Umbilical cord (tissue), 2 donors: ENCODE results near the gene CAST. TPM values are rescaled to one million over a fixed set of nuclear protein-coding genes. Genes with fewer than 3 reads are reported as not detected.
"Not testable (repeated sequence)": the region's sequence is repeated elsewhere in the genome, so short reads cannot be mapped to it uniquely, and the experiment has no call there.

Source experiments
- DNase-seq: peaks from one replicate; pipeline ENCODE4 v3.0.0-alpha.2; 2015; ENCODE audit warnings: low spot score
- total RNA-seq: library from RNA; depleted of rRNA; stranded (reverse); fragments of >200 nt; gene quantifications from one replicate; pipeline ENCODE4 v1.2.3, GENCODE V29; 2014; ENCODE audit warnings: low replicate concordance; ENCODE audit not compliant: insufficient read depth

CAST gene
- total RNA-seq, 1 donor from 2014 or later: 158 TPM

DNA sequence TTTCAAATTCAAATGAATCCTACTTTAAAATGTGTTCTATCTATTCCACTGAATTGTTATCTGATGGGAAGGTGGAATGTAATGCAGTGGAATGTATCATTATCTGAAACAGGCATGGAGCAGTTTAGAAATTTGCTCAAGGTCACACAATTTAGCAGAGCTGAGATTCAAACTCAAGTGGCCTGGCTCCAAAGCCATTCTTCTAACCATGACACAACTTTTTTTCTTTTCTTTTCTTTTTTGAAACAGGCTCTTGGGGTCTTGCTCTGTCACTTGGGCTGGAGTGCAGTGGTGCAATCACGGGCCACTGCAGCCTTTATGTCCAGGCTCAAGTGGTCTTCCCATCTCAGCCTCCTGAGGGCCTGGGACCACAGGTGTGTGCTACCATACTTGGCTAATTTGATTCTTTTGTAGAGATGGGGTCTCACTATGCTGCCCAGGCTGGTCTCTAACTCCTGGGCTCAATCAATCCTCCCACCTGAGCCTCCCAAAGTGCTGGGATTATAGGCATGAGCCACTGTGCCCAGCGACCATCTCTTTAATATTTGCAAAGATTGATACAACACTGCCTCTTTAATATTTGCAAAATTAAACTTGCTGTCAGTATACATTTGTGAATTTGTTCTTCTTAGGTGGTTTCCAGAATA is 50.0 kb downstream of the CAST start:
- DNase-seq: no peak

DNA sequence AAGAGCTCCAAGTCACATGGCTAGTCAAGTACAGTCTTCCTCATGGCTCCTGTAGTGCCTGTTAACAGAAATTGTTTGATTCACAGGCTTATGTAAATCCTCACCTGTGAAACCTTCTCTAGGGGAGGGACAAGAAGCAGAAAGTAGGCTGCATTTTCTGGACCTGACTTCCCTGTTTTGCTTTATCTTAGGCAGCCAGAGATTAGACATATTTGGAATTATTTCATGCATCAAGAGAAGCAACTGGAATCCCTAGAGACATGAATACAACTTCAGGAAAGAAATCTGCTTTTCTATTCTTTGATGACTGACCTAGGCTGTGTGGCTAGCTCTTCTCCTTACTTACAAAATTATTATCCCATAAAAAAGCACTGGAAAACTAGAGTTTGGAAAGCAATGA is 52.3 kb downstream of the CAST start:
- DNase-seq: peak; percentile 24

- DNase-seq: peak; percentile 65
These were observed 52.8 kb downstream of the CAST start for GRCh38 chr5:96714951-96715451.

GRCh38 chr5:96716007-96716406 is 53.8 kb downstream of the CAST start:
- no peak for DNase-seq

- DNase-seq: no peak
These were observed 54.5 kb downstream of the CAST start for GRCh38 chr5:96716716-96717115.

- DNase-seq: no peak
These were observed 55.7 kb downstream of the CAST start for GRCh38 chr5:96717874-96718273.

GRCh38 chr5:96718635-96719077 is 56.5 kb downstream of the CAST start:
- DNase-seq: no peak

- DNase-seq: no peak
These were observed 58.2 kb downstream of the CAST start for GRCh38 chr5:96720408-96720807.

DNA sequence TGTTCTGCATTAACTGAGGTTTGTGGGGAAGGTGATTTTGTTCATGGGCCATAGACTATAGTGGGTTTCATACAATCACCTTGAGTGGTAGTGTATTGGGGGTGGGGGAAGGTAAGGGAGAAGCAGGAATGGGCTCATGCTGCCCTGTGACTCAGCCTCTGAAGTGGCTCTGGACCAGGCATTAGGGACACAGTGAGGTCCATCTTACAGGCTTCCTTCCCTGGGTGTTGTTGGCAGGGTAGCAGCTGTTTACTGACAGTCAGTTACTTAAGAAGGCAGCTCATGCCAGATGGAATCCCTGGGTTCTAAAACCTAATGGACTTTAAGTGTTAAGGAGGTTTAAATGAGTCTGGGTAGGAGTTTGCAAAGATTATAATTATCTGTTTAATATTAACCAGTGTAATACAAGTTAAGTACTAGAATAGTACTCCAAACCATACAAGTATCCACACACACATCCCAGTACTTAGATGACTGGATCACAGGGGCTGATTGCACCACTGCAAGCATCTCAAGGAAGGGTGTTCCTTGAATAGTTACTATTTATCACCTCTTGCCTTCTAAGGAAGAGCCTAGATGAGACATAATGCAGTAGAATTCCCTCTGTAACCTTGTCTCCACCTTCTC is 59.3 kb downstream of the CAST start:
- DNase-seq: no peak

DNA sequence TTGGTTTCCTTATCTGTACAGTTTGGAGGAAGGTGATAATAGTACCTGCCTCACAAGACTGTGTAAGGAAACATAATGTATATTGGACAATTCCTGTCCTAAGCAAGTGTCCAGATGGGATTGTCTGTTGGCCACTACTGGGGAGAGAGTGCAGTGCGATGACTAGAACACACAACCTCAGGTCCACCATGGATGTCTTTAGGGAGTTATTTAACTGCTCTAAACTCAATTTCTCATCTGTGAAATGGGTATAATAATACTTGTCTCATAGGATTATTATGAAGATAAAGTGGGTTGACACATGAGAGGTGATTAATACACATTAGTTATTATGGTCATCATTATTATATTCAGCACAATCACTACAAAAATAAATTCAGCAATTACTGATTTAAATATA is 63.1 kb downstream of the CAST start:
- no peak for DNase-seq

DNA sequence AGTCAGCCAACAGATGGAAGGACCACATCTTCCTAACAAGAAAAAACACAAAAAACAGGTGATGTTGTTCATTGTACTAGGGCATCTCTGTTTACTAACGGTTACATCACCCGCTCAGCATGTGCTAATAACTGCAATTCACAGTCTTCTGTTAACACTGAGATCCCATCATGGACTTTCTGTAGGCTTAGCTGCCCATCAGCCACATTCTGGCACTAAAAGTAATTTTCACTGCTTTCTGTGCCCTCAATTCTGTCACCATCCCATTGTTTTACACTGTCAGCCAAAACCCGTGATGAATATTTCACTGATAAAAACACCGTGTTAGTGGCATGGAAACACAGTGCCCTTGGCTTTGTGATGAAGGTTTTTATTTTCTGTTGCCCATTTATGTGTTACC is 64.6 kb downstream of the CAST start:
- no peak for DNase-seq

DNA sequence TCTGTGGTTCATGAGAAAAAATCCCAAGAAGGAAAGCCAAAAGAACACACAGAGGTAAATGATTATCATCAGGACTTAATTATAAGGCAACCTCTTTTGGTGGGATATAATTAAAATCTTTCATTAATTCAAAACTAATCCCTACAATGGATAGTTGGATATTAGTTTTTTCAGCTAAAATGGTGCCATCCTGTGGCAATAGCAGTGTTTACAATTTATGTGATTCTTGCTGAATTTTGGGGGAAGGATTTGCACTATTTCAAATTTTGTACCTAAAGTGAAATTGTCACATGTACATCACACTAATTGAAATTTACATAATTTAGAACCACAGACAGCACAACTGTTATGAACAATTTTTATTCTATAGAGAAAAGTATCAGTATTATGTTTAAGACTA is 67.0 kb downstream of the CAST start:
- no peak for DNase-seq

DNA sequence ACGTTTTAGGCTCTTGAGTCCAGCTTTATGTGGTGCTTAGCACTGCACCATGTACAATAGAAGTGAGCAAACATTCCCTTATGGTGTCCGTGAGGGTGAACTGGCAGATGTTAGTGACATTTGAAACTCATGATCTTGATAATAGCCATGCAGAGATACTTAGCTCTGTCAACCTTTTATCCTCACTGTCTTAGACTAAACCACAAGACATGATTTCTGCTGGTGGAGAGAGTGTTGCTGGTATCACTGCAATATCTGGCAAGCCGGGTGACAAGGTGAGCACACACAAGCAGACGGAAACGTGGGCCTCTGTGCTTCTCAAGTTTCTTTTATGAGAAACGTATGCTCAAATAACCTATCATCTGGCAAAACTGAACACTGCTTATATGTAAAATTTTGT is 68.4 kb downstream of the CAST start:
- DNase-seq: no peak

GRCh38 chr5:96733771-96734500 is 71.8 kb downstream of the CAST start:
- DNase-seq: peak; percentile 57

- no peak for DNase-seq
These were observed 72.7 kb downstream of the CAST start for GRCh38 chr5:96734871-96735325.

DNA sequence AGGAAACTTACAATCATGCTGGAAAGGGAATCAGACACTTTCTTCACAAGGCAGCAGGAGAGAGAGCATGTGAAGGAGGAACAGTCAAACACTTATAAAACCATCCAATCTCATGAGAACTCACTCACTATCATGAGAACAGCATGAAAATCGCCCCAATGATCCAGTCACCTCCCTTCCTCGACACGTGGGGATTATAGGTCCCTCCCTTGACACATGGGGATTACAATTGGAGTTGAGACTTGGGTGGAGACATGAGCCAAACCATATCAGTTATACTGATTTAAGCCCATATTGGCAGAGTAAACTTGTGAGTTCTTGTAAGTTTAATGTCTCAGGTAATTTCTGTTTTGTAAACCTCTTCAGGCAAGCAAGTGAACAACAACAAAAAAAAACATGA is 74.8 kb downstream of the CAST start:
- no peak for DNase-seq

GRCh38 chr5:96741106-96741505 is 78.9 kb downstream of the CAST start:
- no peak for DNase-seq

- DNase-seq: peak; percentile 92
These were observed 79.7 kb downstream of the CAST start for GRCh38 chr5:96741891-96742309.

GRCh38 chr5:96742538-96742937 is 80.4 kb downstream of the CAST start:
- no peak for DNase-seq

- DNase-seq: no peak
These were observed 81.0 kb downstream of the CAST start for GRCh38 chr5:96743065-96743768.

DNA sequence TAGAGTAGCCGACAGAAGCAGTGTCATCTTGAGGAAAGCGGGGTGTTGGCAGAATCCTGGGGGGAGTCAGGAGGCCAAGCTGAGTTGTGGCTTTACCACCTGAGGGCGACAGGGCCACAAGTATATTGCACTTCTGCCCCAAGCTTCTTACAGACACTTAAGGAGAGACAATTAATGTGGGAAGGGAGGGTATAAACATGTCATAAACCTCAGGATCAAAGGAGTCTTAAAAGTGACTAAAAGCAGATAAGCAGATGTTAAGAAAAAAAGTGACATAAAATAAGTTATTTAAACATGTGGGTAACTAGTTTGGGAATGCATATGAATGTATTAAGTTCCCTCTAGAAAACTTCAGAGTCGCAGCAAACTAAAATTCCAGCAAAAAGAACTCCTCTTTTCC is 81.6 kb downstream of the CAST start:
- DNase-seq: no peak

- DNase-seq: not testable (repeated sequence)
These were observed 82.0 kb downstream of the CAST start for GRCh38 chr5:96744218-96744617.
